ENCODE data around the gene ZRANB3.

- TF ChIP-seq CTCF (IDR thresholded peaks at IDR 0.05 in 8 of 11, conservative IDR thresholded peaks at IDR 0.05 in 3 of 11) (no peak), POLR2AphosphoS5 (IDR thresholded peaks at IDR 0.05) (no peak)
These were observed 356.3 kb downstream of the ZRANB3 start for GRCh38 chr2:135174810-135175093.

All from spleen (tissue), 7 donors.